Vagina (tissue), 2 donors: ENCODE measurements around the gene SLC7A9.

Experiments used
- POLR2A ChIP-seq, 2 donors: fragments of 450-650 bp; IDR thresholded peaks; one replicate each; pipeline ENCODE4 v1.6.1; 2017; ENCODE audit warnings: antibody characterized with exemption in 2 of 2, mild to moderate bottlenecking in 2 of 2, moderate library complexity in 2 of 2
- TF ChIP-seq, protein P1 (sequence below), 3 experiments: fragments of 450-650 bp in 2 of 3; fragments of 200-600 bp in 1 of 3; sonication (generic) in 1 of 3; IDR thresholded peaks; one replicate each; pipeline ENCODE4 v1.5.1; 2017 to 2019; ENCODE audit warnings: antibody characterized with exemption in 3 of 3, mild to moderate bottlenecking in 2 of 3, moderate library complexity in 2 of 3

DNA sequence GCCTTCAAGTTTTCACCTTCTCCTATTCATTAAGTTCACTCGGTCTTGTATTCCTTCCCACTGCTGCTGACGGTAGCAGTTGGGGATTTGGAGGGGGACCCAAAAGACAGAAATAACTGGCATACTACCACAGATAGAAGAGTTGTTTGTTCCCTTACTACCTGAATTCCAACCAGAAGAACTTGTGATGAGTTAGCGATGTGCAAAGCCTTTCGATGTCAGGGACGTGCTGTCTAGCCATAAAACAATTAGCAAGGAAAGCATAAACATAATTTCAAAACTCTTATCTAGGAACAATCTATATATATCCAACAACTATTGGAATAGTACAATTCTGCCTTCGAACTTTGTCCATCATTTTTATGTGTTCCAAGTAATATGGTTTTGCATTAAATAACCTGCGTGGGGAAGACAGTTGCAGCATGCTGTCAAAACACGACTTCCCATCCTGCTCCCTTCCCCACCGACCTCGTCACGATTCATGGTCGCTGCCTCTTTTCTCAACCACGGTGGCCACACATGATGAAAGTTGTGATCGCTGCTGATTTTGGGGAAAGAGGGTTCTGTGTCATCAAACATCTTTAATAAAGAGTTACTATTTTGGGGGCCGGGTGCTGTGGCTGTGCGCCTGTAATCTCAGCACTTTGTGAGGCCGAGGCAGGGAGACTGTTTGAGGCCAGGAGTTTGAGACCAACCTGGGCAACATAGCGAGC lies 3.8 kb upstream of the SLC7A9 start:
- no peak for TF ChIP-seq POLR2A (IDR thresholded peaks at IDR 0.05)
- TF ChIP-seq, protein P1, sequence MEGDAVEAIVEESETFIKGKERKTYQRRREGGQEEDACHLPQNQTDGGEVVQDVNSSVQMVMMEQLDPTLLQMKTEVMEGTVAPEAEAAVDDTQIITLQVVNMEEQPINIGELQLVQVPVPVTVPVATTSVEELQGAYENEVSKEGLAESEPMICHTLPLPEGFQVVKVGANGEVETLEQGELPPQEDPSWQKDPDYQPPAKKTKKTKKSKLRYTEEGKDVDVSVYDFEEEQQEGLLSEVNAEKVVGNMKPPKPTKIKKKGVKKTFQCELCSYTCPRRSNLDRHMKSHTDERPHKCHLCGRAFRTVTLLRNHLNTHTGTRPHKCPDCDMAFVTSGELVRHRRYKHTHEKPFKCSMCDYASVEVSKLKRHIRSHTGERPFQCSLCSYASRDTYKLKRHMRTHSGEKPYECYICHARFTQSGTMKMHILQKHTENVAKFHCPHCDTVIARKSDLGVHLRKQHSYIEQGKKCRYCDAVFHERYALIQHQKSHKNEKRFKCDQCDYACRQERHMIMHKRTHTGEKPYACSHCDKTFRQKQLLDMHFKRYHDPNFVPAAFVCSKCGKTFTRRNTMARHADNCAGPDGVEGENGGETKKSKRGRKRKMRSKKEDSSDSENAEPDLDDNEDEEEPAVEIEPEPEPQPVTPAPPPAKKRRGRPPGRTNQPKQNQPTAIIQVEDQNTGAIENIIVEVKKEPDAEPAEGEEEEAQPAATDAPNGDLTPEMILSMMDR (IDR thresholded peaks at IDR 0.05), result no peak
